DND-41 (cell line): Measurements from ENCODE around the gene HRAS.

Experiments
- CTCF ChIP-seq: IDR thresholded peaks from 2 replicates; pipeline ENCODE4 v1.5.1; 2012; ENCODE audit warnings: borderline replicate concordance, low read length, moderate library complexity, mild to moderate bottlenecking; ENCODE audit not compliant: poor library complexity, severe bottlenecking; ENCODE audit errors: extremely low read depth
- EZH2 ChIP-seq: IDR thresholded peaks from 3 replicates; pipeline ENCODE4 v1.6.1; 2012; ENCODE audit warnings: borderline replicate concordance, low read depth, mild to moderate bottlenecking, moderate library complexity, low read length, inconsistent platforms; ENCODE audit not compliant: severe bottlenecking

DNA sequence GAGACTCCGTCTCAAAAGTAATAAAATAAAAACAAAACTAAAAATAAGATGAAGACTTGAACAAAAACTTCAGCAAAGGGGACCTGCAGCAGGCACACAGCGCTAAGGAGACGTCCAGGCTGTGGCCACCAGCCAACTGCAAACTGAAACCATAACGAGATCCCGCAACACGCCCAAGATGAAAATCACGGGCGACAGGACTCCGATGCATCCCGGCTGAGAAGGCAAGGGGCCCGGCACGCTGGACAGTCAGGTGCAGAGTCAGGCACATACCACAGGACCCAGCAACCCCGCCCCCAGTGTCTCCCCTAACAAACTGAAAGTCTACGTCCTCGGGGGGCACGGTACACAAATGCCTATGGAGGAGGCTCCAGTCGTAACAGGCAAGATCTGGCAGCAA, 9.2 kb downstream of the HRAS start:
- TF ChIP-seq CTCF (no peak), EZH2 (no peak)
